IPS-20b (cell line): ENCODE data around the gene CARS1.

Experiments
- H3K27ac ChIP-seq: one replicate; pipeline ENCODE4 v1.5.1; 2013; ENCODE audit warnings: low read length
- H3K27me3 ChIP-seq: 2 replicates; pipeline ENCODE4 v1.6.1; 2013; ENCODE audit warnings: mild to moderate bottlenecking, low read length, inconsistent platforms; ENCODE audit not compliant: insufficient read depth
- H3K36me3 ChIP-seq: 2 replicates; pipeline ENCODE4 v1.6.1; 2013; ENCODE audit warnings: low read depth, mild to moderate bottlenecking, inconsistent platforms, low read length, moderate library complexity; ENCODE audit not compliant: insufficient read depth
- H3K4me1 ChIP-seq: 2 replicates; pipeline ENCODE4 v1.6.1; 2013; ENCODE audit warnings: mild to moderate bottlenecking, control low read depth, inconsistent platforms, low read length, moderate library complexity; ENCODE audit not compliant: insufficient read depth
- H3K4me3 ChIP-seq: 2 replicates; pipeline ENCODE4 v1.5.1; 2013; ENCODE audit warnings: mild to moderate bottlenecking, low read length, inconsistent platforms
- H3K9ac ChIP-seq: 2 replicates; pipeline ENCODE4 v1.6.1; 2013; ENCODE audit warnings: low read depth, mild to moderate bottlenecking, inconsistent platforms, low read length, moderate library complexity
- H3K9me3 ChIP-seq: 2 replicates; pipeline ENCODE4 v1.6.1; 2013; ENCODE audit warnings: mild to moderate bottlenecking, low read depth, low read length, inconsistent platforms; ENCODE audit not compliant: insufficient read depth

Gene CARS1

DNA sequence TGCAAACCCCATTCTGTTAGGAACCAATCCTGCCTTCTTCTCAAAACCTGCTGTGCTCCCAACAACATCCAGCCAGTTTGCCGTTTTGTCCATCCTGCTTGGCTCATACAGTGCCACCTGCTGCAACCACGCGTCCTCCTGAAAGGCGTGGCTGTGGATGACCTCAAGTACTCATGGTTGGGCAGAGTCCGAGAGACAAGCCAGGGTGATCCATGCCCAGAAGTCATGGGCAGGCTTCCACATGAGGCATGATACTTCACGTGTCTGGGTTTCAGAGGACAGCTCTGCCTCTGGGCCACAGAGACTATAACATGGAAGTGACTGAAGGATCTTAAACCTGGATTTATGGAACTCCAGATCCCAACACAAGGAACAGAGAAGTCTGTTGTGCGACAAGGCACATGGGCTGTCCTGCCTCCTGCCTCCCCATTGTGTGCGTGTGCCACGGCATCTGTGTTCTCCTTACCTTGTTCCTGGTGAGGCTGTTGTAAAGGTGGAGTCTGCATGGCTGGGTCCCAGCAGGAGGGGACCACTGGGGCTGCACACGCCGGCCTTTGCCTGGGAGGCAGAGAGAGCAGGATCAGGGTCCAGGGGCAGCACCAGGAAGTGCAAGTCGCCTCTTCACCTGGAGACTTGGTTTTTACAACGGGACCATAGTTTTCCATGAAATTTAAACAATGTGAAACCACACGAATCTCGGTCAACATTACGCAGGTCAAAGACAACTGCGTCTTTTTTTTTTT, 15.4 kb downstream of the CARS1 start:
- H3K27ac ChIP-seq = no peak overlapping the region
- H3K27me3 ChIP-seq = no peaks in the 10 kb centered on the region
- H3K9ac ChIP-seq = no peak overlapping the region
- H3K36me3 ChIP-seq = peaks cover 69% of the 10 kb centered on the region
- H3K4me1 ChIP-seq = no peaks in the 10 kb centered on the region
- H3K9me3 ChIP-seq = no peaks in the 10 kb centered on the region
- no peak overlapping the region for H3K4me3 ChIP-seq

DNA sequence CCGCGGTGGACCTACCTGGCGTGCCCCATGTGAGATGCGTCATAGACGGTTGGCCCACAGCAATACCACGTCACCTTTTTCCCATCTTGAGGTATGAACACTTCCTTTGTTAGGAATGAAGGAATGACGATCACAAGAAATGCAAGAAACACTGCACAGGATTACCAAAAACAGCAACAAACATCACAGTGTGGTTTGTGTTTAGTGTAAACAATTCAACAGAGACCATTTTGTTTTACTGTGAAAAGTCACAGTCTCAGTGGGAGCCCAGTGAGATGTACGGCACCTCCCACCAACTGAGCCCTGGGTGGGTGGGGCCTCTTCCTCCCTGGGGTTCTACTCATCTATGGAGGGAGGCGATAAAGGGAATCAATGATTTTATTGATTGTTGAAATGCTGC, 16.3 kb downstream of the CARS1 start:
- H3K4me3 ChIP-seq = no peak overlapping the region
- H3K9ac ChIP-seq = no peak overlapping the region
- H3K4me1 ChIP-seq = no peaks in the 10 kb centered on the region
- H3K9me3 ChIP-seq = no peaks in the 10 kb centered on the region
- no peaks in the 10 kb centered on the region for H3K27me3 ChIP-seq
- H3K36me3 ChIP-seq = peaks cover 77% of the 10 kb centered on the region
- no peak overlapping the region for H3K27ac ChIP-seq

DNA sequence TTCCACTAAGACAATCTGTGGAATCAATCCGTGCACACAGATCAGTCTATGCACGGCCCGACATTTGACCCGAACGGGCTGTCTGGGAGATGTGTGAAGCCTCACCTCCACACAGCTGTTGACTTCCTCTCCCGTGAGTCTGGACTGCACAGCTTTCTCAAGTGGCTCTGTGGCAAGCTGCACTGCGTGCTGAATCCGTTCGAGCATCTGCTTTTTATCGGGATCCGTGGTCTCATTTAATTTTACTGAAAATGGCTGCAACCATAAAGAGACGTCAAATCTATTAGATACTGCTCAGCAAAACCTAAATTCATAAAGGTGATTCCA, 19.3 kb downstream of the CARS1 start:
- Histone ChIP-seq H3K9me3 (no peaks in the 10 kb centered on the region), H3K36me3 (peaks cover 88% of the 10 kb centered on the region), H3K4me1 (no peaks in the 10 kb centered on the region), H3K27ac (no peak overlapping the region), H3K4me3 (no peak overlapping the region), H3K27me3 (no peaks in the 10 kb centered on the region), H3K9ac (no peak overlapping the region)

DNA sequence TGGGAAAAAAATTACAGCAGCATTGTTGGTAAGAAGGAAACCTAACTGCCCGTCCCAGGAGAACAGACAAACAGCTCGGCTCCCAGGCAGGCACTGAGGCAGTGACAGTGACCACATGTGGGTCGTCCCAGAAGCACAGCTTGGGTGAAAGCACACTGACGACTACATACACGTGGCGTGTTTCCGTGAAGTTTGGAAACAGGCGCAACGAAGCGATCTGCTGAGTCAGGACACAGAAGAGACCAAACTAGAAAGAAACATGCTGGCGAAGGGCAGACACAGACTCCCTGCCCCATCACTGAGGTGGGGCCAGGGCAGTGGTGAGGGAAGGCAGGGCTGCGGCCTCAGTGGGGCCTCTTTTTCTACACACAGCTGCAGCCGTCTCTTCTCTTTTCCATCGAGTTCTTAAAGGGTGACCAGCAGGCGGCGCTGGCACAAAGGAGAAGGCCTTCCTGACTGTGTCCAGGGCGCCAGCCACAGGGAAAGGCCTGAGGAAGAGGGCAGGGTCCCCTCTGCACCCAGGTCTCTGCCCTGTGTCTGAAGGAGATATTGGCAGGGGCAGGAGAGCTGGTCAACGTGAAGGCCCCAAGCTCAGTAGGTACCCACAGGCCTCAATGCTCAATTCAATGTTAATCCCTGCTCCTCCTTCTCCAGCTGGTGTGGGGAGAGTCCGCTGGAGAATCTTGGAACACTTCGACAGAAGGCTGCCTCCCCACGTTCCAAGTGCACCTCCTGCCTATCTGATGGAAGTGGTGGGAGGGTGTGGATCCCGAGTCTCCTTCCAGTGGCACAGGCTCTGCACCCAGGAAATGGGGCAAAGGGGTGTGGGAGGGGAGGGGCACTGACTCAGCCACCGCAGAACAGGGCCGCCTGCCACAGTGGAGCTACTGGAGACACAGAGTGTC, 19.9 kb downstream of the CARS1 start:
- no peaks in the 10 kb centered on the region for H3K27me3 ChIP-seq
- H3K36me3 ChIP-seq = peaks cover 94% of the 10 kb centered on the region
- H3K27ac ChIP-seq = no peak overlapping the region
- no peak overlapping the region for H3K4me3 ChIP-seq
- H3K9ac ChIP-seq = no peak overlapping the region
- no peaks in the 10 kb centered on the region for H3K4me1 ChIP-seq
- no peaks in the 10 kb centered on the region for H3K9me3 ChIP-seq

DNA sequence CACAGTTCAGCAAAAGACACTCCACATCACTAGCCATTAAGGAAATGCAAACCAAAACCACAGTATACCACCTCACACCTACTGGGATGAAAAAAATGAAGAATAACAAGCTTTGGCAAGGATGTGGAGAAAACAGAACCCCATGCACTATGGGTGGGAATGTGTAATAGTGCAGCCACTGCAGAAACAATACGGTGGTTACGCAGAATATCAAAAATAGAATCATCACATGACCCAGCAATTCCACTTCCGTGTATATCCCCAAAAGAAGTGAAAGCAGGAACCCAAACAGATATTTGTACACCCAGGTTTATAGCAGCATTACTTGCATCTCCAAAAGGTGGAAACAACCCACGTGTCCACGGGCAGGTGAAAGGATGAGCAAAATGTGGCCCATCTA, 20.8 kb downstream of the CARS1 start:
- H3K27ac ChIP-seq = no peak overlapping the region
- H3K27me3 ChIP-seq = no peaks in the 10 kb centered on the region
- no peaks in the 10 kb centered on the region for H3K4me1 ChIP-seq
- H3K9me3 ChIP-seq = no peaks in the 10 kb centered on the region
- no peak overlapping the region for H3K9ac ChIP-seq
- H3K36me3 ChIP-seq = peaks cover 91% of the 10 kb centered on the region
- H3K4me3 ChIP-seq = no peak overlapping the region

DNA sequence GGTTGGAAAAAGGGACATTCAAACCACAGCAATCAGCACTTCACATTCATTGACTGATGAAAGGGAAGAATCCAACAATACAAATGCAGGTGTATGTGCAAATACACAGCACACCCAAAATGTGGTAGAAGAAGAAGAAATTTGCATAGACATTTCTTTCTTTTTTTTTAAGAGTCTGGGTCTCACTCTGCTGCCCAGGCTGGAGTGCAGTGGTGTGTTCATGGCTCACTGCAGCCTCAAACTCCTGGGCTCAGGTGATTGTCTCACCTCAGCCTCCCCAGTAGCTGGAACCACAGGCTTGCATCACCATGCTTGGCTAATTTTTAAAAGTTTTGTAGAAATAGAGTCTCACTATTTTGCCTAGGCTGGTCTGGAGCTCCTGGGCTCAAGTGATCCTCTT, 21.9 kb downstream of the CARS1 start:
- H3K27me3 ChIP-seq = no peaks in the 10 kb centered on the region
- no peaks in the 10 kb centered on the region for H3K9me3 ChIP-seq
- no peak overlapping the region for H3K27ac ChIP-seq
- peaks cover 91% of the 10 kb centered on the region for H3K36me3 ChIP-seq
- no peak overlapping the region for H3K4me3 ChIP-seq
- H3K4me1 ChIP-seq = no peaks in the 10 kb centered on the region
- no peak overlapping the region for H3K9ac ChIP-seq

DNA sequence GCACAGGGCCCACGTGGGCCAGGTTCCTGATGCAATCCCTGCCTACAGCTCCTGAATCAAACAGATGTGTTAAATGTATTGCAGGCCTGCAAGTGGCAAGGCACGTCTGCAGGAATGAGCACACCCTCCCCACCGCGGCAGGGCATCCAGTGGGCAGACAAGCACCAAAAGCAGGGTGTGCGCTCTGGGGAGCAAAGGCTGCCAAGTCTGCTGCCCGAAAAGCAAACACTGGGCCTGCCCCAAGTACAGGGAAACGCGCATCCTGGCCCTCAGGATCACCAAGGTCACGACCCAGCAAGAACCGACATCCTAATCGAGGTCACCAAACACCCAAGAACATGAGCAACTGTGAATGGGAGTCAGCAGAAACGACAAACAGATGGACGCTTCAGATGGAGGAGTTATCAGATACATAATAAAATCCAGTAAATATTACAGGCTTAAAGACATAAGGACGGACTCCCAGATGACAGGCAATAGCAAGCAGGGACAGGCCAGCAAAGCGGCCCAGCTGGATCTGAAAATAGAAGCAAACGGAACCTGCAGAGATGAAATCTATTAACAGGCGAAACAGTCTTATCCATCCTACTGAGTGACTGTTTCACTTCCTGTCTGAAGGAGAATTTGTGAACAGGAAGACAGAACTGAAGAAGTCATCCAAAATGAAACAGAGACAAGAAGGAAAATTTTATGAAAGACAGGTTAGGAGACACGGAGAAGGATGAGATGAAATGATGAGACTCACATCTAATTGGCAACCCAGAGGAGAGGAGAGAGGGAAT, 26.7 kb downstream of the CARS1 start:
- H3K36me3 ChIP-seq = peaks cover 82% of the 10 kb centered on the region
- no peaks in the 10 kb centered on the region for H3K9me3 ChIP-seq
- H3K9ac ChIP-seq = no peak overlapping the region
- no peak overlapping the region for H3K4me3 ChIP-seq
- no peak overlapping the region for H3K27ac ChIP-seq
- H3K27me3 ChIP-seq = no peaks in the 10 kb centered on the region
- H3K4me1 ChIP-seq = no peaks in the 10 kb centered on the region

DNA sequence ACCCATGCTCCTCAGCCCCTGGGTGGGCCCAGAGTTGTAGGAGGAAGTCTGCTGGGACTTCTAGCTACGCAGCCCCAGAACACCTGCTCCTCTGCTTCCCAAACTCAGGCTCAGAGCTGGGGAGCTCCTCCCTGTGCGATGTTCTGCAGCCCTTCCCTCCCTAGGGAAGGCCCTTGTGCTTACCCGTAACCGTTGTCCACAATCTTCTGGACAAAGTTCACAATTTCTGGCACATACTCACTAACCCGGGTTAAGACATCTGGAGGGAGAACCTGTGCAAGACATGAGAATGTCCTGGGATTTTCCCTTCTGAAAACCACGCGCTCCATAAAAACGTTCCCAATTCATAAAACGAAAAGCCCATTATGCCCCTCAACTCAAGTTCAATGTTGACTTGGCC, 28.4 kb downstream of the CARS1 start:
- H3K27ac ChIP-seq = no peak overlapping the region
- H3K9me3 ChIP-seq = no peaks in the 10 kb centered on the region
- H3K4me3 ChIP-seq = no peak overlapping the region
- no peaks in the 10 kb centered on the region for H3K27me3 ChIP-seq
- H3K4me1 ChIP-seq = no peaks in the 10 kb centered on the region
- H3K9ac ChIP-seq = no peak overlapping the region
- peaks cover 80% of the 10 kb centered on the region for H3K36me3 ChIP-seq

DNA sequence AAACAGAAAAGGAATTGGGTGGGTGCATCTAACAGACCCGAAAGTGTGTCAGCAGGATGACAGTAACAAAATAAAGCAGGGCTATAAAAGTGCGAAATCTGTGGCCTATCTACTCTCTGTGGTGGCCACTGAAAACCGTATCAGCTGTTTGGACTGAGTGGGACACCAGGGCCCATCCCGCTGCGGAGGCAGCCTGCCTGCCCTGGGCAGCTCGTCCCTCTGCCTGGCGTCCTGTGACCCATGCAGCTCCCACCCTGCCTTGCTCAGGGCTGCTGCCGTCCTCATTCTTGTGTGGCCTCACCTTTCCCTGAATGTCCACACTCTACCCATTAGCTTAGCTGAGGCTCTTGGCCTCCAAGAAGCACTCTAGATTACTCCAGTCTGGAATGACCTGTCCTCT, 30.4 kb downstream of the CARS1 start:
- Histone ChIP-seq H3K9ac (no peak overlapping the region), H3K4me1 (no peaks in the 10 kb centered on the region), H3K27me3 (no peaks in the 10 kb centered on the region), H3K9me3 (no peaks in the 10 kb centered on the region), H3K36me3 (peaks cover 63% of the 10 kb centered on the region), H3K27ac (no peak overlapping the region), H3K4me3 (no peak overlapping the region)

DNA sequence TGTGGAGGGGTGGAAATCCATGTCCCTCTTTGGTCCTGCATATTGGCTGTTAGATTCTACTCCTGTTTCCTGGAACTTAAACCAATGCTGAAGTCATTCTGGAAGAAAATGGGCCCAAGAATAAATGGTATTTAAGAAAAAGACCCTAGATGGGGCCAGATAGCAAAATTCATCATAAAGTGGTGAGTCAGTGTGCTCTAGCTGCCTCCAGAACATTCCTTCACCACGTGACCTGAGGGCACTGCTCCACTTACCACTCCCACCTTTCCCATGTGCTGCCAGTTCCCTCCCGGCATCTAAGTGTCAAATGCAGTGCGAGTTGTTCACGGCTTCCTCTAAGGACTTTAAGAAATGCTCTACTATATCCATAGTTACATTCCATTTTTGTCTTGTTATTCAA, 34.2 kb downstream of the CARS1 start:
- Histone ChIP-seq H3K4me1 (no peaks in the 10 kb centered on the region), H3K9ac (no peak overlapping the region), H3K4me3 (no peak overlapping the region), H3K9me3 (no peaks in the 10 kb centered on the region), H3K27ac (no peak overlapping the region), H3K27me3 (no peaks in the 10 kb centered on the region), H3K36me3 (peaks cover 59% of the 10 kb centered on the region)

DNA sequence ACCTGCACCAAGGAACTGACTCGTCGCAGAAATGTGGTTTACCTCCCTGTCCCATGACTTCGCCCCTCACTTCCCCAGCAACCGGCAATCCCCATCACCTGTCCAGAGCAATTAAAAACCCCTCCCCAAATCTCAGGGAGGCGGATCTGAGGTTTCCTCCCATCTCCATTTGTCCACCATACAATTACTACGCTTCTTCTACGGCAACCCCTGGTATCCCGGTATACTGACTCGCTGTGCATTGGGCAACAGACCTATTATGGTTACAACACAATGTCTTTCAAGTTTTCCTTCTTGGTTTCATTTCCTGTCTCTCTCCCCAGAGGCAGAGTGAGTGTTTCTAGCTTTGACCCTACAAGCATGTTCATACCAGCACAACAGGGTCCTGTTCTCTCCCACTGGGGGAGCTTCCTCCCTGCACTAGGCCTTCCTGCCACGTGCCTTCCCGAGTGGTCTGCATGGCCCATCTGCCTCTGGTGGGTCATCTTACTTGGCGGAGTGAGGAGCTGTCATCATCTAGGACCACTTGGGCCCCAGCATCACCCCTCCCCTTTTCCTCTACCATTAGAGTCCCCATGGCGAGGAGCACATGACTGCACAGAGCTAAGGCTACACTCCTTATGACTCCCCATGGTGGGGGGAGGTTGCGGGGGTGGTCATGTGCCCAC, 34.8 kb downstream of the CARS1 start:
- H3K9me3 ChIP-seq = no peaks in the 10 kb centered on the region
- peaks cover 64% of the 10 kb centered on the region for H3K36me3 ChIP-seq
- H3K4me1 ChIP-seq = no peaks in the 10 kb centered on the region
- no peak overlapping the region for H3K9ac ChIP-seq
- H3K27me3 ChIP-seq = no peaks in the 10 kb centered on the region
- H3K4me3 ChIP-seq = no peak overlapping the region
- no peak overlapping the region for H3K27ac ChIP-seq
